Measurements from ENCODE around the gene FAM111A.

FAM111A gene

DNA sequence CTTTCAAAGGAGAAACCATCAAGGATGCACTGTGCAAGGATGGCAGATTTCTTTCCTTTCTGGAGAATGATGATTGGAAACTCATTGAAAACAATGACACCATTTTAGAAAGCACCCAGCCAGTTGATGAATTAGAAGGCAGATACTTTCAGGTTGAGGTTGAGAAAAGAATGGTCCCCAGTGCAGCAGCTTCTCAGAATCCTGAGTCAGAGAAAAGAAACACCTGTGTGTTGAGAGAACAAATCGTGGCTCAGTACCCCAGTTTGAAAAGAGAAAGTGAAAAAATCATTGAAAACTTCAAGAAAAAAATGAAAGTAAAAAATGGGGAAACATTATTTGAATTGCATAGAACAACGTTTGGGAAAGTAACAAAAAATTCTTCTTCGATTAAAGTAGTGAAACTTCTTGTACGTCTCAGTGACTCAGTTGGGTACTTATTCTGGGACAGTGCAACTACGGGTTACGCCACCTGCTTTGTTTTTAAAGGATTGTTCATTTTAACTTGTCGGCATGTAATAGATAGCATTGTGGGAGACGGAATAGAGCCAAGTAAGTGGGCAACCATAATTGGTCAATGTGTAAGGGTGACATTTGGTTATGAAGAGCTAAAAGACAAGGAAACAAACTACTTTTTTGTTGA is 9.8 kb downstream of the FAM111A start:
- in situ Hi-C loops (cut with HindIII; ENCODE audit: low pct_unique_long_range_greater_than_20kb, low sequenced_read_pairs) = no loop called here
- TF ChIP-seq JUND (IDR thresholded peaks at IDR 0.05; ENCODE audit: low read depth) = no peak
- DNase-seq (ENCODE audit: low read depth in 1 of 2, low spot score in 1 of 2) = no peak

GRCh38 chr11:59154610-59155009 is 12.0 kb downstream of the FAM111A start:
- no peak for DNase-seq (ENCODE audit: low read depth in 1 of 2, low spot score in 1 of 2)
- in situ Hi-C loops (cut with HindIII; ENCODE audit: low pct_unique_long_range_greater_than_20kb, low sequenced_read_pairs) = no loop called here
- TF ChIP-seq JUND (IDR thresholded peaks at IDR 0.05; ENCODE audit: low read depth) = no peak

GRCh38 chr11:59157433-59157832 is 14.8 kb downstream of the FAM111A start:
- in situ Hi-C loops (cut with HindIII; ENCODE audit: low pct_unique_long_range_greater_than_20kb, low sequenced_read_pairs) = no loop called here
- no peak for TF ChIP-seq JUND (IDR thresholded peaks at IDR 0.05; ENCODE audit: low read depth)
- no peak for DNase-seq (ENCODE audit: low read depth in 1 of 2, low spot score in 1 of 2)

GRCh38 chr11:59158206-59159068 is 15.8 kb downstream of the FAM111A start:
- peak; percentile 72 to 85 for DNase-seq (ENCODE audit: low read depth in 1 of 2, low spot score in 1 of 2)
- in situ Hi-C loops (cut with HindIII; ENCODE audit: low pct_unique_long_range_greater_than_20kb, low sequenced_read_pairs) = no loop called here
- no peak for TF ChIP-seq JUND (IDR thresholded peaks at IDR 0.05; ENCODE audit: low read depth)

- no peak for DNase-seq (ENCODE audit: low read depth in 1 of 2, low spot score in 1 of 2)
- in situ Hi-C loops (cut with HindIII; ENCODE audit: low pct_unique_long_range_greater_than_20kb, low sequenced_read_pairs) = no loop called here
- TF ChIP-seq JUND (IDR thresholded peaks at IDR 0.05; ENCODE audit: low read depth) = no peak
Observed at GRCh38 chr11:59164028-59164427, 21.4 kb downstream of the FAM111A start.

- no peak for TF ChIP-seq JUND (IDR thresholded peaks at IDR 0.05; ENCODE audit: low read depth)
Observed at GRCh38 chr11:59171508-59172322, 29.1 kb downstream of the FAM111A start, which contains the start of gene DTX4. Gene DTX4 (plus strand): TSS chr11:59172132. CDS start chr11:59172596, 464 bp downstream.

GRCh38 chr11:59172345-59173079 is 29.9 kb downstream of the FAM111A start:
- DNase-seq (ENCODE audit: low read depth in 1 of 2, low spot score in 1 of 2) = no peak
- no peak for TF ChIP-seq JUND (IDR thresholded peaks at IDR 0.05; ENCODE audit: low read depth)
- in situ Hi-C loops (cut with HindIII; ENCODE audit: low pct_unique_long_range_greater_than_20kb, low sequenced_read_pairs) = no loop called here

More at GRCh38 chr11:59171508-59172322, 29.1 kb downstream of the FAM111A start, which contains the start of gene DTX4:
- in situ Hi-C loops (cut with HindIII; ENCODE audit: low pct_unique_long_range_greater_than_20kb, low sequenced_read_pairs) = no loop called here
- peak; percentile 79 to 95 for DNase-seq (ENCODE audit: low read depth in 1 of 2, low spot score in 1 of 2)

DNA sequence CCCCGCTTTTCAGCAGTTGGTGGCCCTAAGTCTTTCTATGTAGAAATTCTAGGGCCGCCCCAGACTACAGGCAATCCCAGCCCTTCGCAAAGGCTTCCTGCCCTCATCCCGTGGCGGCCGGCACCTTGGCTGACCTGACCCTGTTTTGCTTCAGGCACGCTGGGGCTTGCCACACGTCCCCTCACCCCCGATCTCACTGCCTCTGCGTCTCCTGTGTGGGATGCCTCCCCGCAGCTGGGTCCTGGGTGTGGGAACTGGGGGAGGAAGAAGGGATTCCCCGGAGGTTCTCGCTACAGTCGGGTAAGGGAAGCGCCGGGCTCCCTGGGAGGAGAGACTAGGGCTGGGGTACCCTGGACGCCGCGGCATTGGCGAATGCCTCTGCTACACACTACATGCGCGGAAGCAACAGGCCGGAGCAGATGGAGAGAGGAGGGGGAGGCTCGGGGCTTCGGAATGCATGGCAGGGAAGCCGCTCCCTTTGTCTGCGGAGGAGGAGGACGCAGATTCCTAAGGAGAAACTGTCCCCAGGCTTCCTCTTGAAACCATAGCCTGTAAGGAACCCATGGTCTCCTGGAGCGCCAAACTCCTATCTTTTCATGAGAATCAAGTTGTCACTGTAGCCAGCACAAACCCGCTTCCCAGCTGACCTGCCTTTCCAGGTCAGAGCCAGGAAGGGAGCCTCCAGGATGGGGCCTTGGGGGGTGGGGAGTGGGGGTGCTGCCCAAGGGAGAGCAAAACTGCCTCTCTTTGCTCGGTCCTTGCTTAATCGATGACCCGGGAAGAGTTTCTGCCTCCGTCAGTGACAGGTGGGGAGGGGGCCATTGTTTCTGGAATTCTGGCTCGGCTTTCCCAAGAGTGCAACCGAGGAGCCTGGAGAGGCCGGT is 30.7 kb downstream of the FAM111A start:
- TF ChIP-seq JUND (IDR thresholded peaks at IDR 0.05; ENCODE audit: low read depth) = no peak
- DNase-seq (ENCODE audit: low read depth in 1 of 2, low spot score in 1 of 2) = no peak
- in situ Hi-C loops (cut with HindIII; ENCODE audit: low pct_unique_long_range_greater_than_20kb, low sequenced_read_pairs) = no loop called here

DNA sequence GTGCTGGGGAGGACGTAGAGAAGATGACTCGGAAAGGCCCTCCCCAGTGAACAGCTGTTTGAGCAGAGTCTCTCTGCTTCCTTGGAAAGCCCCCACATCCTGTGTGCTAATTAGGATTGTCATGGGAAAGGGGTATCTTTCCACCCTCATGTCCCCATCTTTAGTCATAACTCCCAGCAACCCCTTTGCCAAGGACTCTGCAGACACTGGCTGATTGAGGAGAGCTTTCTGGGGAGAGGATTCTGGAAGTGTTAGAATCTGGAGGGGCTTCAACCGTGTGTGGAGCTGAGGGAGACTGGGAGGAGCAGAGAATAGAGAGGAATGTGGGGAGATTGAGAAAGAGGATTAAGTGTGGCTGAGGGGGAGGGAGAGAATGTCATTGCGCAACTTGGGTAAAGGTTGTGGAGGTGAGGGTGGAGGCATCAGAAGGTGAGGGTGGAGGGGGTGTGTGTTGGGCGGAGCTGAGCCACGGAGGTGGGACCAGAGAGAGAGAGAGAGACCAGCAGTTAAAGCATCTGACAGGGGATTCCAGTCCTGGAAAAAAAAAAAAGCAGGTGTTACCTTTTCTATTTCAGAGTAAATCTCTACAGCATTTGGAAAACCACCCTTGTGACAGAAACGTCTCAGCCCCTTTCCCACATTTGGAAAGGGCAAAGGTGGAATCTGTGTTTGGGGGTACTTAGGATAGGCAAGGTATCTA is 31.5 kb downstream of the FAM111A start:
- no peak for DNase-seq (ENCODE audit: low read depth in 1 of 2, low spot score in 1 of 2)
- TF ChIP-seq JUND (IDR thresholded peaks at IDR 0.05; ENCODE audit: low read depth) = no peak
- in situ Hi-C loops (cut with HindIII; ENCODE audit: low pct_unique_long_range_greater_than_20kb, low sequenced_read_pairs) = no loop called here

GRCh38 chr11:59174664-59175033 is 32.0 kb downstream of the FAM111A start:
- no peak for TF ChIP-seq JUND (IDR thresholded peaks at IDR 0.05; ENCODE audit: low read depth)
- no peak for DNase-seq (ENCODE audit: low read depth in 1 of 2, low spot score in 1 of 2)
- in situ Hi-C loops (cut with HindIII; ENCODE audit: low pct_unique_long_range_greater_than_20kb, low sequenced_read_pairs) = no loop called here

- TF ChIP-seq JUND (IDR thresholded peaks at IDR 0.05; ENCODE audit: low read depth) = no peak
- no peak for DNase-seq (ENCODE audit: low read depth in 1 of 2, low spot score in 1 of 2)
- in situ Hi-C loops (cut with HindIII; ENCODE audit: low pct_unique_long_range_greater_than_20kb, low sequenced_read_pairs) = no loop called here
Observed at GRCh38 chr11:59175091-59175501, 32.4 kb downstream of the FAM111A start.
